ENCODE measurements around the gene HEXD. TPM values are rescaled to one million over a fixed set of nuclear protein-coding genes. Genes with fewer than 3 reads are reported as not detected.

HEXD gene
- total RNA-seq, 2 experiments from 2014 or later: 21.7 to 26.0 TPM

- intact Hi-C loops (cut with micrococcal nuclease): no loop called here
- no peak for DNase-seq
- ChIA-PET CTCF (interaction anchor here (0.8 kb wide), 1 partner anchor 150 kb away, joined by 3 read pairs; no protein-coding TSS in a partner anchor), POLR2A (no interaction called here)
- Mint-ChIP-seq H3K4me3 (no peak overlapping the region), H3K4me1 (ENCODE audit: low read depth) (peaks cover 4% of the 10 kb centered on the region), H3K27ac (no peak overlapping the region), H3K36me3 (no peaks in the 10 kb centered on the region), H3K9me3 (no peaks in the 10 kb centered on the region), H3K27me3 (no peaks in the 10 kb centered on the region)
Observed at GRCh38 chr17:82392941-82393340, 25.2 kb upstream of the HEXD start.

- no peak overlapping the region for H3K27ac Mint-ChIP-seq
- no peak overlapping the region for H3K4me3 Mint-ChIP-seq
- CTCF ChIA-PET: no interaction called here
- DNase-seq: no peak
- H3K36me3 Mint-ChIP-seq: no peaks in the 10 kb centered on the region
- intact Hi-C loops (cut with micrococcal nuclease): no loop called here
- peaks cover 4% of the 10 kb centered on the region for H3K4me1 Mint-ChIP-seq (ENCODE audit: low read depth)
- POLR2A ChIA-PET: no interaction called here
- no peaks in the 10 kb centered on the region for H3K9me3 Mint-ChIP-seq
- H3K27me3 Mint-ChIP-seq: no peaks in the 10 kb centered on the region
Observed at GRCh38 chr17:82394278-82394677, 23.9 kb upstream of the HEXD start.

GRCh38 chr17:82396601-82397435 is 21.3 kb upstream of the HEXD start:
- H3K27me3 Mint-ChIP-seq: no peaks in the 10 kb centered on the region

GRCh38 chr17:82397449-82398335 is 20.5 kb upstream of the HEXD start:
- peaks cover 7% of the 10 kb centered on the region for H3K36me3 Mint-ChIP-seq

More at GRCh38 chr17:82396601-82397435, 21.3 kb upstream of the HEXD start:
- intact Hi-C loops (cut with micrococcal nuclease): no loop called here
- Mint-ChIP-seq H3K9me3 (no peaks in the 10 kb centered on the region), H3K27ac (no peak overlapping the region), H3K4me3 (no peak overlapping the region), H3K4me1 (ENCODE audit: low read depth) (peaks cover 15% of the 10 kb centered on the region), H3K36me3 (peaks cover 4% of the 10 kb centered on the region)
- POLR2A ChIA-PET: no interaction called here
- CTCF ChIA-PET: no interaction called here
- no peak for DNase-seq

GRCh38 chr17:82399041-82399441 is 19.1 kb upstream of the HEXD start:
- no peak overlapping the region for H3K27ac Mint-ChIP-seq
- no peaks in the 10 kb centered on the region for H3K9me3 Mint-ChIP-seq
- no peaks in the 10 kb centered on the region for H3K27me3 Mint-ChIP-seq
- peaks cover 16% of the 10 kb centered on the region for H3K4me1 Mint-ChIP-seq (ENCODE audit: low read depth)
- H3K4me3 Mint-ChIP-seq: no peak overlapping the region
- intact Hi-C loops (cut with micrococcal nuclease): no loop called here
- no peak for DNase-seq
- CTCF ChIA-PET: interaction anchor here (0.6 kb wide), 1 partner anchor 82 kb away, joined by 3 read pairs; no protein-coding TSS in a partner anchor
- H3K36me3 Mint-ChIP-seq: peaks cover 16% of the 10 kb centered on the region
- POLR2A ChIA-PET: interaction anchor here (0.7 to 1.6 kb wide), 2 partner anchors 29 to 101 kb away, joined by 3 read pairs; no protein-coding TSS in a partner anchor

More at GRCh38 chr17:82397449-82398335, 20.5 kb upstream of the HEXD start:
- intact Hi-C loops (cut with micrococcal nuclease): no loop called here
- no peaks in the 10 kb centered on the region for H3K27me3 Mint-ChIP-seq
- no peaks in the 10 kb centered on the region for H3K9me3 Mint-ChIP-seq
- CTCF ChIA-PET: interaction anchor here (0.6 kb wide), 2 partner anchors 27 to 46 kb away, joined by 3 to 4 read pairs; no protein-coding TSS in a partner anchor
- H3K27ac Mint-ChIP-seq: no peak overlapping the region
- peaks cover 16% of the 10 kb centered on the region for H3K4me1 Mint-ChIP-seq (ENCODE audit: low read depth)
- no peak overlapping the region for H3K4me3 Mint-ChIP-seq
- no peak for DNase-seq
- POLR2A ChIA-PET: no interaction called here

GRCh38 chr17:82399601-82400101 is 18.5 kb upstream of the HEXD start:
- Mint-ChIP-seq H3K4me3 (no peak overlapping the region), H3K9me3 (no peaks in the 10 kb centered on the region), H3K36me3 (peaks cover 16% of the 10 kb centered on the region), H3K4me1 (ENCODE audit: low read depth) (peaks cover 16% of the 10 kb centered on the region), H3K27me3 (no peaks in the 10 kb centered on the region), H3K27ac (no peak overlapping the region)
- CTCF ChIA-PET: interaction anchor here (0.7 kb wide), 1 partner anchor 14 kb away, joined by 3 read pairs; no protein-coding TSS in a partner anchor
- DNase-seq: no peak
- POLR2A ChIA-PET: interaction anchor here (0.7 to 1.6 kb wide), 2 partner anchors 29 to 101 kb away, joined by 3 read pairs; no protein-coding TSS in a partner anchor
- intact Hi-C loops (cut with micrococcal nuclease): no loop called here

- CTCF ChIA-PET: interaction anchor here (0.6 to 0.7 kb wide), 2 partner anchors 14 to 180 kb away, joined by 3 read pairs; no protein-coding TSS in a partner anchor
- peaks cover 17% of the 10 kb centered on the region for H3K36me3 Mint-ChIP-seq
- peaks cover 16% of the 10 kb centered on the region for H3K4me1 Mint-ChIP-seq (ENCODE audit: low read depth)
- no peak overlapping the region for H3K4me3 Mint-ChIP-seq
- H3K27me3 Mint-ChIP-seq: no peaks in the 10 kb centered on the region
- H3K27ac Mint-ChIP-seq: no peak overlapping the region
- H3K9me3 Mint-ChIP-seq: no peaks in the 10 kb centered on the region
- no peak for DNase-seq
- intact Hi-C loops (cut with micrococcal nuclease): no loop called here
- POLR2A ChIA-PET: no interaction called here
Observed at GRCh38 chr17:82400206-82400605, 17.9 kb upstream of the HEXD start.

GRCh38 chr17:82400830-82401229 is 17.3 kb upstream of the HEXD start:
- ChIA-PET POLR2A (no interaction called here), CTCF (interaction anchor here (0.6 kb wide), 2 partner anchors 99 to 180 kb away, joined by 3 read pairs; no protein-coding TSS in a partner anchor)
- H3K4me1 Mint-ChIP-seq (ENCODE audit: low read depth): peaks cover 16% of the 10 kb centered on the region
- peak overlapping the region; percentile 6 for H3K27ac Mint-ChIP-seq
- peaks cover 18% of the 10 kb centered on the region for H3K36me3 Mint-ChIP-seq
- H3K9me3 Mint-ChIP-seq: no peaks in the 10 kb centered on the region
- peak overlapping the region; percentile 59 for H3K4me3 Mint-ChIP-seq
- no peaks in the 10 kb centered on the region for H3K27me3 Mint-ChIP-seq
- intact Hi-C loops (cut with micrococcal nuclease): no loop called here
- DNase-seq: peak; percentile 80

GRCh38 chr17:82402865-82403264 is 15.3 kb upstream of the HEXD start:
- no peaks in the 10 kb centered on the region for H3K9me3 Mint-ChIP-seq
- H3K4me1 Mint-ChIP-seq (ENCODE audit: low read depth): peaks cover 16% of the 10 kb centered on the region
- H3K27me3 Mint-ChIP-seq: no peaks in the 10 kb centered on the region
- peaks cover 18% of the 10 kb centered on the region for H3K36me3 Mint-ChIP-seq
- ChIA-PET CTCF (interaction anchor here (0.6 kb wide), 1 partner anchor 102 kb away, joined by 3 read pairs; no protein-coding TSS in a partner anchor), POLR2A (no interaction called here)
- intact Hi-C loops (cut with micrococcal nuclease): no loop called here
- H3K4me3 Mint-ChIP-seq: no peak overlapping the region
- no peak overlapping the region for H3K27ac Mint-ChIP-seq
- no peak for DNase-seq

GRCh38 chr17:82403662-82404660 is 14.2 kb upstream of the HEXD start:
- no peaks in the 10 kb centered on the region for H3K27me3 Mint-ChIP-seq
- ChIA-PET POLR2A (no interaction called here), CTCF (no interaction called here)
- H3K36me3 Mint-ChIP-seq: peaks cover 20% of the 10 kb centered on the region
- H3K4me1 Mint-ChIP-seq (ENCODE audit: low read depth): peaks cover 16% of the 10 kb centered on the region
- intact Hi-C loops (cut with micrococcal nuclease): no loop called here
- H3K9me3 Mint-ChIP-seq: no peaks in the 10 kb centered on the region
- H3K27ac Mint-ChIP-seq: no peak overlapping the region
- H3K4me3 Mint-ChIP-seq: no peak overlapping the region
- no peak for DNase-seq

GRCh38 chr17:82405051-82405450 is 13.1 kb upstream of the HEXD start:
- intact Hi-C loops (cut with micrococcal nuclease): no loop called here
- H3K4me3 Mint-ChIP-seq: no peak overlapping the region
- no peak overlapping the region for H3K27ac Mint-ChIP-seq
- H3K9me3 Mint-ChIP-seq: no peaks in the 10 kb centered on the region
- DNase-seq: no peak
- H3K4me1 Mint-ChIP-seq (ENCODE audit: low read depth): peaks cover 16% of the 10 kb centered on the region
- CTCF ChIA-PET: no interaction called here
- peaks cover 20% of the 10 kb centered on the region for H3K36me3 Mint-ChIP-seq
- H3K27me3 Mint-ChIP-seq: no peaks in the 10 kb centered on the region
- POLR2A ChIA-PET: no interaction called here

Measured in activated CD4-positive, alpha-beta memory T cell treated with anti-CD3 and anti-CD28 coated beads for 36 hours (primary cell).